Measurements from ENCODE around the gene RNF212.

DNA sequence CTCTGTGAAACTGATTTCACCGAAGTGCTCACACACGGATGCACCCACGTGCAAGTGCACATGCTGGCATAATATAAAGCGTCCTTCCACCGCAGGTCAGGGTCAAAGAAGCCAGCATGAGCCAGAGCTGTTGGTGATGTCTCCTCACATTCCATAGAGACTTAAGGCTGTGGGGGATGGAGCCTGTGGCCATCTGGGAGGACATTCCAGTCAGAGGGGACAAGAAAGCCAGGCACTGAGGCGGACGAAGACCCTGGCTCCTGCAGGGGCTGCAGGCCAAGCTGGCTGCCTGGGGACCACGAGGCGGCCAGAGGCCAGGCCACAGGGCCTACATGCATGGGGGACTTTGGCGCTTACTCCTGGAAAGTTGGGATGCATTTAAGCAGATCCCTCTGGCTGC, 7.7 kb downstream of the RNF212 start:
- TF ChIP-seq, protein P1, sequence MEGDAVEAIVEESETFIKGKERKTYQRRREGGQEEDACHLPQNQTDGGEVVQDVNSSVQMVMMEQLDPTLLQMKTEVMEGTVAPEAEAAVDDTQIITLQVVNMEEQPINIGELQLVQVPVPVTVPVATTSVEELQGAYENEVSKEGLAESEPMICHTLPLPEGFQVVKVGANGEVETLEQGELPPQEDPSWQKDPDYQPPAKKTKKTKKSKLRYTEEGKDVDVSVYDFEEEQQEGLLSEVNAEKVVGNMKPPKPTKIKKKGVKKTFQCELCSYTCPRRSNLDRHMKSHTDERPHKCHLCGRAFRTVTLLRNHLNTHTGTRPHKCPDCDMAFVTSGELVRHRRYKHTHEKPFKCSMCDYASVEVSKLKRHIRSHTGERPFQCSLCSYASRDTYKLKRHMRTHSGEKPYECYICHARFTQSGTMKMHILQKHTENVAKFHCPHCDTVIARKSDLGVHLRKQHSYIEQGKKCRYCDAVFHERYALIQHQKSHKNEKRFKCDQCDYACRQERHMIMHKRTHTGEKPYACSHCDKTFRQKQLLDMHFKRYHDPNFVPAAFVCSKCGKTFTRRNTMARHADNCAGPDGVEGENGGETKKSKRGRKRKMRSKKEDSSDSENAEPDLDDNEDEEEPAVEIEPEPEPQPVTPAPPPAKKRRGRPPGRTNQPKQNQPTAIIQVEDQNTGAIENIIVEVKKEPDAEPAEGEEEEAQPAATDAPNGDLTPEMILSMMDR (IDR thresholded peaks at IDR 0.05), result no peak
- no peak for TF ChIP-seq POLR2A (IDR thresholded peaks at IDR 0.05)

All from thyroid gland (tissue), 4 donors.